Thoracic aorta (tissue), 2 donors: Measurements from ENCODE around the gene ZNRF1. TPM values are rescaled to one million over a fixed set of nuclear protein-coding genes. Genes with fewer than 3 reads are reported as not detected.
A peak's percentile ranks its signal among the peaks of the same experiment; 100 is the strongest.

Source experiments
- ATAC-seq: fragments of 150-250 bp; one replicate; pipeline ENCODE4 v1.8.0; 2017; ENCODE audit warnings: low read depth; ENCODE audit not compliant: insufficient number of reproducible peaks, low FRiP score
- DNase-seq: peaks from one replicate; pipeline ENCODE4 v3.0.0-alpha.2; 2020; ENCODE audit warnings: low spot score
- H3K27ac ChIP-seq, 2 donors: fragments of 200-600 bp; sonication (generic); 1 replicate in 1 of 2; 2 replicates in 1 of 2; pipeline ENCODE4 v1.5.1; 2016; ENCODE audit warnings: mild to moderate bottlenecking in 2 of 2, moderate library complexity in 2 of 2
- H3K27me3 ChIP-seq: fragments of 200-600 bp; sonication (generic); replicated peaks from 2 replicates; pipeline ENCODE4 v1.6.0; 2016; ENCODE audit warnings: mild to moderate bottlenecking; ENCODE audit not compliant: insufficient read depth
- H3K36me3 ChIP-seq: fragments of 200-600 bp; sonication (generic); one replicate; pipeline ENCODE4 v1.5.1; 2016
- H3K4me1 ChIP-seq, 2 donors: fragments of 200-600 bp; sonication (generic); 1 replicate in 1 of 2; 2 replicates in 1 of 2; pipeline versions ENCODE4 v1.5.1 to v1.6.0; 2016; ENCODE audit warnings: low read depth in 2 of 2, mild to moderate bottlenecking in 1 of 2; ENCODE audit not compliant: control insufficient read depth in 1 of 2
- H3K4me3 ChIP-seq: fragments of 200-600 bp; sonication (generic); 2 replicates; pipeline ENCODE4 v1.5.1; 2016; ENCODE audit warnings: mild to moderate bottlenecking
- H3K9me3 ChIP-seq: fragments of 200-600 bp; sonication (generic); 2 replicates; pipeline ENCODE4 v1.5.1; 2016
- total RNA-seq, 2 donors: library from RNA; depleted of rRNA; stranded (reverse); fragments of >200 nt; gene quantifications; one replicate each; pipeline versions ENCODE4 v1.1.0 to v1.2.3, GENCODE V29; 2016
- TF ChIP-seq, protein P1 (sequence below): fragments of 200-600 bp; sonication (generic); IDR thresholded peaks from one replicate; pipeline ENCODE4 v1.5.1; 2019; ENCODE audit warnings: antibody characterized with exemption

Gene ZNRF1
- total RNA-seq, 2 donors from 2014 or later, result 16.9 to 27.1 TPM

DNA sequence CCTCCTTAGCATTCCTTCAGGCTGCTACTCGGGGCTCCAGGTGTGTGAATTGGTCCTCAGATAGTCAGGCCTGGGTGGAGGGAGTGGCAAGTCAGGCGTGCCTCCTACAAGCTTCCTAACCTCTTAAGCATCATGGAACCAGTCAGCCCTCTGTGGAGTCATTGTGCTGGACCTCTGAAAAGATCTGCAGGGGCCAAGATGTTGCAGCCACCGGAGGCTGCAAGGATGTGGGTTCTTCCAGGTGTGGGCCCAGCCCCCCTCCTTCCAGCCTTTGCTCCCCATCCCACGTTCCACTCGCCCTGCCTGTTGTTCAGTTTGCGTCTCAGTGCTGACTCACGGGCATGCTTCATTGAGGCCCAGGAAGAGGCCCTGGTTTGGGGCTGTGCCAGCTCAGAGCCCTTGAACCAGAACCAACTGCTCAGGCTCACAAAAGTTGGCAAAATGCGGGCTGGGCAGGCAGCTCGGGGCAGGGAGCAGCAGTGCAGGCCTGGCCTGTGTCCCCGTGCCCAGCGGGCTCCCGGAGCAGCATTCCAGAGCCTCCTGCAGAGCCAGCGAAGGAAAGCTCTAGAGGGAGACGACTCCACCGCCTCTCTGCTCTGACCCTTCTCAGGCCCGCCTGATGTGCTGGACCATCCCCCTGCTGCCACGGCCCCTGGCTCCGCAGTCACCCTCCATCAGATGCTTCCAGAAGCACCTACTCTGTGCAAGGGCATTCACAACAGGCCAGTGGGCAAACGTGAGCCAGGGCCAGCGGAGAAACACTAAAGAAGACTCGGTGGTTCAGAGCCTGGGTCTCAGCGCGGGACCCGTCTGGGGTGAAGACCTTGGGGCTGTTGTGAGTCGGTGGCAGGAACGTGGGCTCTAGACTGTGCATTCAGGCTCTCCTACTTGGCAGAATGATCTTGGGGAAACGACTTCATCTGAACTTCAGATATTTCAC lies 110.2 kb downstream of the ZNRF1 start:
- peak; percentile 67 for ATAC-seq
- H3K4me1 ChIP-seq, result peaks cover 25 to 43% of the 10 kb centered on the region in 2 donors
- TF ChIP-seq, protein P1, sequence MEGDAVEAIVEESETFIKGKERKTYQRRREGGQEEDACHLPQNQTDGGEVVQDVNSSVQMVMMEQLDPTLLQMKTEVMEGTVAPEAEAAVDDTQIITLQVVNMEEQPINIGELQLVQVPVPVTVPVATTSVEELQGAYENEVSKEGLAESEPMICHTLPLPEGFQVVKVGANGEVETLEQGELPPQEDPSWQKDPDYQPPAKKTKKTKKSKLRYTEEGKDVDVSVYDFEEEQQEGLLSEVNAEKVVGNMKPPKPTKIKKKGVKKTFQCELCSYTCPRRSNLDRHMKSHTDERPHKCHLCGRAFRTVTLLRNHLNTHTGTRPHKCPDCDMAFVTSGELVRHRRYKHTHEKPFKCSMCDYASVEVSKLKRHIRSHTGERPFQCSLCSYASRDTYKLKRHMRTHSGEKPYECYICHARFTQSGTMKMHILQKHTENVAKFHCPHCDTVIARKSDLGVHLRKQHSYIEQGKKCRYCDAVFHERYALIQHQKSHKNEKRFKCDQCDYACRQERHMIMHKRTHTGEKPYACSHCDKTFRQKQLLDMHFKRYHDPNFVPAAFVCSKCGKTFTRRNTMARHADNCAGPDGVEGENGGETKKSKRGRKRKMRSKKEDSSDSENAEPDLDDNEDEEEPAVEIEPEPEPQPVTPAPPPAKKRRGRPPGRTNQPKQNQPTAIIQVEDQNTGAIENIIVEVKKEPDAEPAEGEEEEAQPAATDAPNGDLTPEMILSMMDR, result no peak
- no peaks in the 10 kb centered on the region for H3K36me3 ChIP-seq
- DNase-seq, result peak; percentile 85
- H3K4me3 ChIP-seq, result peak overlapping the region; percentile 57
- peak overlapping the region; percentile 86 to 93 for H3K27ac ChIP-seq
- no peaks in the 10 kb centered on the region for H3K9me3 ChIP-seq
- H3K27me3 ChIP-seq, result no peaks in the 10 kb centered on the region

DNA sequence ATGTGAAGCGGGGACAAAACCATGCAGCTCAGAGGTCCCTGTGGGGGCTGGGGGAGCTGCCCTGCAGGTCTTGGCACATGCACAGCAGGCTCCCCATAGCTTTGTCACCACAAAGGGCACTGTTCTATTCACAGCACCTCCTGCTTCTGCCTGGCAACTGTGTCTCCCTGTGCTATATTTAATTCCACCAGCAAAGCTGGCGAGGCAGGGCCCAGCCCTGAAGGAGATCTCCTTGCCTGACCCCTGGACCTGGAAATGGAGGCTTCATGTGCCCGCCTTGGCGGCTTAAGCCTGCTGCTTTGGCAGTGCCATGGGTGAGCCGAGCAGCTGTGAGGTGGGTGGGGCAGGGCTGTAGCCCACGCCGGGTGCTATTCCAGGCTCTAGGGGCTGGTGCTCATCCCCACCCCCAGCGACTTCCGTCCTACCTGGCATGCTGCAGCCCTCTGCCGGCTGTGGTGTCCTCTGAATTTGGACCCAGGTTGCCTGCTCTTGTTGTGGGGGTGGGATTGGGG lies 111.0 kb downstream of the ZNRF1 start:
- ATAC-seq, result peak; percentile 33
- H3K4me3 ChIP-seq, result peak overlapping the region; percentile 57
- no peaks in the 10 kb centered on the region for H3K27me3 ChIP-seq
- H3K9me3 ChIP-seq, result no peaks in the 10 kb centered on the region
- peak overlapping the region; percentile 81 to 93 for H3K27ac ChIP-seq
- TF ChIP-seq, protein P1, result no peak
- no peaks in the 10 kb centered on the region for H3K36me3 ChIP-seq
- DNase-seq, result no peak
- peaks cover 25 to 41% of the 10 kb centered on the region in 2 donors for H3K4me1 ChIP-seq

DNA sequence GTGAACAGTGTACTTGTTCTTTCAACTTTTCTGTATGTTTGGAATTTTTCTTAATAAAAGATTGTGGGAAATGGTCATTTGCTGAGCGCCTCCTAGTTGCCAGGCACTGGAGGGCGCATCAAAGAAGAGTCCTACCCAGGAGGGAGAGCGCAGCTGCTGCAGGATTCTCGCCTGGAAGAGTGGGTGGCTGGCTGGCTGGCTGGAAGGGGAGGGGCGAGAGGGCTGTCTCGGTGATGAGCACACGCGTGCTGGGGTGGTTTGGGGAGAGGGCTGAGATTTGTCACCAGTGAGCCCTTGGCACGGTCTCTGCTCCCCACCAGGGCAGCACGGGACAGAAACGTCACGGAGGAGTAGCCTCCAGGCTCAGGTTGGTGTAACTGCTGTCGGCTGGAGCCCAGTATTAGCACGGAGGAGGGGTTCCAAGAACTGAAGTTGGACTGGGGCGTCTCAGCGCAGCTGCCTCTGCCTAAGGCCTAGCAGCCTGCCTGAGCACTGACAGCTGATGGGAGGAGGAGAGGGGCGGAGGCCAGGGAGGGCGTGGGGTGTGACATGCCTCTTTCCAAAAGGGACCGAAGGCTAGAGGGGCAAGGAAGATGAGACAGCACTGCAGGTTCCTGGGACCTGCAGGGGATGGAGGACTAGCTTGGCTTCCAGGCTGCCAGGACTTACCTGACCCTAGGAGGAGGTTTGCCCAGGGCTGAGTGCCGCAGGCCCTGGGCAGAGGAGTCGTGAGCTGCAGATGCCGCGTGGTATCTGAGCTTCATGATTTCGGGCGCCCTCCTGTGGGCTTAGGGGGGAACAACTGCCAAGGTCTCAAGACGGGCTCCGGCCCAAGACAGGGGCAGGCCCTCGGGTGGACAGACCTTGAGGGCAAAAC lies 112.1 kb downstream of the ZNRF1 start:
- Histone ChIP-seq H3K4me1 (peaks cover 26 to 41% of the 10 kb centered on the region in 2 donors), H3K36me3 (no peaks in the 10 kb centered on the region), H3K27me3 (no peaks in the 10 kb centered on the region), H3K4me3 (peak overlapping the region; percentile 57), H3K27ac (peak overlapping the region; percentile 81 to 93), H3K9me3 (no peaks in the 10 kb centered on the region)
- no peak for ATAC-seq
- DNase-seq, result peak; percentile 60
- TF ChIP-seq, protein P1, result peak; percentile 86

DNA sequence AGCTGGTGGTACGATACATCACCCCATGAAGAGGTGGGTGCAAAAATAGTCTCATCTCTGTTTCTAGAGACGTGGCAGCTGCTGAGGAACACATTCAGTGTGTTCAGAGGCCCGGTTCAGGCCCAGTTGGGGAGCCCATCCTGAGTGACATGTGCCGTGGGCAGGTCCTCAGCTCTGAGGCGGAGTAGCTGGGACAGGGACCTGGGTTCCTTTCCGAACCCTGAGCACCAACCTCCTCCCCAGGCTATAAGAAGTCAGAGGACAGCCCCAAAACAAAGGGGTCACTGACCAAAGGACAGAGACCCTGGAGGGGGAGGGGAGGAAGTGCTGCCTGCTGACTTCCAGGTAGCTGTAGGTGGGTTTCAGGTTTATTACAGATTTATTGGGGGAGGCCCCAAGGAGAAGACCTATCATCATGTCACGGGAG lies 112.7 kb downstream of the ZNRF1 start:
- peaks cover 31 to 47% of the 10 kb centered on the region in 2 donors for H3K4me1 ChIP-seq
- no peaks in the 10 kb centered on the region for H3K27me3 ChIP-seq
- TF ChIP-seq, protein P1, result no peak
- ATAC-seq, result no peak
- H3K36me3 ChIP-seq, result no peaks in the 10 kb centered on the region
- no peak for DNase-seq
- H3K4me3 ChIP-seq, result no peak overlapping the region
- no peaks in the 10 kb centered on the region for H3K9me3 ChIP-seq
- peak overlapping the region; percentile 57 to 93 for H3K27ac ChIP-seq
